ENCODE results near the gene TRAPPC14.

DNA sequence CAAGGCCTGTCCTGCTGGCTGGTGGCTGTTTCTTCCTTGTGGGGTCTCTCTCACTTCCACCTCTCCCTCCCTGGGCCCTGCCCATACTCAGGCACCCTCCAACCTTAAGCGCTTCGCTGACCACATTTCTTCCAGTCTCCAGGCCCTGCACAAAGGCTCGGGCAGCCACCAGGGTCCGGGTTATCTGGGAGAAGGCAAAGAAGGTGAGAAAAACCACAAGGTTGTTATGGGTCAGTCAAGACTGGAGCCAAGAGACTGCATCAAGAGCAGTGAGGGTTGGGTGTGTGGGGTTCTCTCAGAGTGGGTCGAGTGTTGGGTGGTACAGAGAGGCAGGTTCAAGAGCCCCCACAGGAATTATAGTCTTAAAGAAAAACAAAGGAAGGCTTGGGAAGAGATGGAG lies 16.1 kb upstream of the TRAPPC14 start:
- TF ChIP-seq, protein P1, sequence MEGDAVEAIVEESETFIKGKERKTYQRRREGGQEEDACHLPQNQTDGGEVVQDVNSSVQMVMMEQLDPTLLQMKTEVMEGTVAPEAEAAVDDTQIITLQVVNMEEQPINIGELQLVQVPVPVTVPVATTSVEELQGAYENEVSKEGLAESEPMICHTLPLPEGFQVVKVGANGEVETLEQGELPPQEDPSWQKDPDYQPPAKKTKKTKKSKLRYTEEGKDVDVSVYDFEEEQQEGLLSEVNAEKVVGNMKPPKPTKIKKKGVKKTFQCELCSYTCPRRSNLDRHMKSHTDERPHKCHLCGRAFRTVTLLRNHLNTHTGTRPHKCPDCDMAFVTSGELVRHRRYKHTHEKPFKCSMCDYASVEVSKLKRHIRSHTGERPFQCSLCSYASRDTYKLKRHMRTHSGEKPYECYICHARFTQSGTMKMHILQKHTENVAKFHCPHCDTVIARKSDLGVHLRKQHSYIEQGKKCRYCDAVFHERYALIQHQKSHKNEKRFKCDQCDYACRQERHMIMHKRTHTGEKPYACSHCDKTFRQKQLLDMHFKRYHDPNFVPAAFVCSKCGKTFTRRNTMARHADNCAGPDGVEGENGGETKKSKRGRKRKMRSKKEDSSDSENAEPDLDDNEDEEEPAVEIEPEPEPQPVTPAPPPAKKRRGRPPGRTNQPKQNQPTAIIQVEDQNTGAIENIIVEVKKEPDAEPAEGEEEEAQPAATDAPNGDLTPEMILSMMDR (IDR thresholded peaks at IDR 0.05), result no peak
- no peak for TF ChIP-seq EZH2phosphoT487 (IDR thresholded peaks at IDR 0.05)

Data from neural progenitor cell (in vitro differentiated cells).